ENCODE results near the gene KCP. TPM values are rescaled to one million over a fixed set of nuclear protein-coding genes. Genes with fewer than 3 reads are reported as not detected.

The KCP gene
- total RNA-seq, 1 donor from 2014 or later: 1.3 TPM

GRCh38 chr7:128827248-128827958 is 83.1 kb downstream of the KCP start:
- H3K4me3 ChIP-seq: no peak overlapping the region

GRCh38 chr7:128826916-128827247 is 83.6 kb downstream of the KCP start:
- intact Hi-C loops (cut with DNase I): no loop called here
- peaks cover 18% of the 10 kb centered on the region for H3K4me1 ChIP-seq
- DNase-seq: no peak
- H3K9me3 ChIP-seq: no peaks in the 10 kb centered on the region
- TF ChIP-seq CTCF (IDR thresholded peaks at IDR 0.05): no peak
- no peak for ATAC-seq
- H3K27ac ChIP-seq: no peak overlapping the region
- no peaks in the 10 kb centered on the region for H3K36me3 ChIP-seq
- no peak overlapping the region for H3K4me3 ChIP-seq
- peaks cover 28% of the 10 kb centered on the region for H3K27me3 ChIP-seq

More at GRCh38 chr7:128827248-128827958, 83.1 kb downstream of the KCP start:
- no peak for ATAC-seq
- Histone ChIP-seq H3K27ac (no peak overlapping the region), H3K9me3 (no peaks in the 10 kb centered on the region), H3K4me1 (peaks cover 21% of the 10 kb centered on the region), H3K27me3 (peaks cover 34% of the 10 kb centered on the region), H3K36me3 (no peaks in the 10 kb centered on the region)
- DNase-seq: no peak
- no peak for TF ChIP-seq CTCF (IDR thresholded peaks at IDR 0.05)
- intact Hi-C loops (cut with DNase I): no loop called here

Other genes starting within 250 kb of the KCP start
- gene GARIN1A, start 238.4 kb downstream of the KCP start, total RNA-seq: 2.1 TPM
- gene CALU, start 171.3 kb downstream of the KCP start, total RNA-seq: 100 TPM
- gene OPN1SW, start 134.9 kb downstream of the KCP start, total RNA-seq: not detected
- gene CCDC136, start 118.7 kb downstream of the KCP start, total RNA-seq: 3.1 TPM
- gene FLNC, start 80.3 kb downstream of the KCP start, total RNA-seq: 7.7 TPM
- gene ATP6V1F, start 47.9 kb downstream of the KCP start, total RNA-seq: 180 TPM
- 29.4 TPM for gene IRF5, start 27.2 kb upstream of the KCP start, total RNA-seq
- 31.1 TPM for gene TNPO3, start 144.4 kb upstream of the KCP start, total RNA-seq
- 6.2 TPM for gene TSPAN33, start 234.0 kb upstream of the KCP start, total RNA-seq

Measured in upper lobe of right lung (tissue), 1 donor.